ENCODE measurements around the gene ZNF548. TPM values are rescaled to one million over a fixed set of nuclear protein-coding genes. Genes with fewer than 3 reads are reported as not detected.

The ZNF548 gene
- total and polyA plus RNA-seq, 8 donors, result 2.6 to 48.5 (median 8.9) TPM

DNA sequence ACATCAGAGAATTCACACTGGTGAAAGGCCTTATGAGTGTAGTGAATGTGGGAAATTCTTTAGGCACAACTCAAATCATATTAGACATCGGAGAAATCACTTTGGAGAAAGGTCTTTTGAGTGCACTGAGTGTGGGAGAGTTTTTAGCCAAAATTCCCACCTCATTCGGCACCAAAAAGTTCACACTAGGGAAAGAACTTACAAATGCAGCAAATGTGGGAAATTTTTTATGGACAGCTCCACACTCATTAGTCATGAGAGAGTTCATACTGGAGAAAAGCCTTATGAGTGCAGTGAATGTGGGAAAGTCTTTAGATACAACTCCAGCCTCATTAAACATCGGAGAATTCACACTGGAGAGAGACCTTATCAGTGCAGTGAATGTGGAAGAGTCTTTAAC is 31.4 kb downstream of the ZNF548 start:
- Histone ChIP-seq H3K27ac (no peak overlapping the region), H3K27me3 (no peaks in the 10 kb centered on the region), H3K9me3 (peaks cover 30 to 99% (median 91%) of the 10 kb centered on the region in 4 donors), H3K4me1 (no peaks in the 10 kb centered on the region), H3K36me3 (peaks cover 41 to 75% (median 66%) of the 10 kb centered on the region in 4 donors), H3K4me3 (no peak overlapping the region)
- 95 to 100% (median 99%) methylated on average over 3 of the region's 3 CpGs for WGBS, 5 donors
- intact Hi-C loops (cut with DNase I; ENCODE audit: low total_unique reads), result no loop called here
- DNase-seq, result no peak
- TF ChIP-seq EP300 (IDR thresholded peaks at IDR 0.05) (no peak), POLR2AphosphoS5 (IDR thresholded peaks at IDR 0.05) (no peak), POLR2A (IDR thresholded peaks at IDR 0.05) (no peak), CTCF (IDR thresholded peaks at IDR 0.05) (no peak)

- 23 to 35% (median 25%) methylated on average over 15 of the region's 15 CpGs for WGBS, 5 donors
- peak in 1 of 2 donors; percentile 15 for DNase-seq
- peak overlapping the region; percentile 76 to 99 (median 86) for H3K4me3 ChIP-seq
- TF ChIP-seq POLR2AphosphoS5 (IDR thresholded peaks at IDR 0.05), result no peak
- no peak for TF ChIP-seq EP300 (IDR thresholded peaks at IDR 0.05)
- TF ChIP-seq CTCF (IDR thresholded peaks at IDR 0.05), result no peak
- TF ChIP-seq POLR2A (IDR thresholded peaks at IDR 0.05), result no peak
- H3K27me3 ChIP-seq, result no peaks in the 10 kb centered on the region
- intact Hi-C loops (cut with DNase I; ENCODE audit: low total_unique reads), result no loop called here
- peaks cover 0 to 22% (median 6%) of the 10 kb centered on the region in 4 donors for H3K9me3 ChIP-seq
- H3K36me3 ChIP-seq, result peaks cover 0 to 21% (median 18%) of the 10 kb centered on the region in 4 donors
- H3K4me1 ChIP-seq, result peaks cover 7 to 26% (median 23%) of the 10 kb centered on the region in 4 donors
- H3K27ac ChIP-seq, result peak overlapping the region in 4 of 5 donors; percentile 65 to 83 (median 78)
Measured at GRCh38 chr19:57434386-57435061, 44.9 kb downstream of the ZNF548 start.

DNA sequence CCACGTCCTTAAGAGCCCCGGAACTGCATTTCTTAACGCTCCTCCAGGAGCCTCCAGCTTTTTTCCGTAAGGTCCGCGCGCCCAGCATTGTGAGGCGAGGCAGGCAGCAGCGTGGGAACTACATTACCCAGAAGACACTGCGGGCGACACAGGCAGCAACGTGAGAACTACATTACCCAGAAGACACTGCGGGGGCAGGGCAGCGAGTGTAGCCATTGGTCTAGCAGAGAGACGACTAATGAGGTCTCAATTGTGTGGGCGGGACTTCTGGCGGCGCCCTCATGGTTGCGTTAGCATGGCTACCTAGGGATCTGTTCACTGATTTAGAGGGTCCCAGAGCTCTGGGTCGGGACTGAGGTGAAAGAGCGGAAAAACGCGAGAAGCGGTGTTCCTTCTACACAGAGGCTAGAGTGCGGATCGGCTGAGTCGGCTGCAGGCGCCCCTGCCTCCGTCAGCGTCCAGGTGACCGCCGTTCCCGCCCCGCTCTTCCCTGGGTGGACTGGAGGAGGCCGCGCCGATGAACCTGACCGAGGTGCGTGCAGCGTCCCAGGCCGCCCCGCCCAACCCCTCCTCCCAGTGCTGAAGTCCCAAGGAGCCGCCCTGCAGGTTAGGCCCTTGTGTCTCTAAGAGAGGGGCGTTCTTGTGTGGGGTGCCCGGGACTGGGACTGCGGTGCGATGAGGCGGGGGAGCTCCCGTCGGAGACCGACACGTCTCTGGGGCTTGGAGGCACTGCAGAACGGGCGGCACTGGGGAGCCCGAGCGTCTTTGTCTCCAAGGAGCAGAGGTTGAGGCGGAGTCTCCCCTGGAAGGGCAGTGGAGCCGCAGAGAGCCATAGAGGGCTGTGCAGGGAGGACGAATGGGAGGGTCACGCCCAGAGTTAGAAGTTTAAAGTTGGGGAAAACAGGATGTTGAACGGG is 45.7 kb downstream of the ZNF548 start, which contains the start of gene ZNF749:
TSS of gene ZNF749 (plus strand) at position 264 of the 917 bp plus-strand sequence. CDS start at position 518, 254 bp downstream.
- 0% methylated on average over 45 to 61 of the region's 61 CpGs for WGBS, 5 donors
- Histone ChIP-seq H3K4me1 (peaks cover 7 to 26% (median 23%) of the 10 kb centered on the region in 4 donors), H3K27me3 (no peaks in the 10 kb centered on the region), H3K36me3 (peaks cover 0 to 29% (median 20%) of the 10 kb centered on the region in 4 donors), H3K4me3 (peak within 1 kb of the TSS; percentile 76 to 99 (median 86)), H3K9me3 (peaks cover 0 to 29% (median 10%) of the 10 kb centered on the region in 4 donors), H3K27ac (peak within 1 kb of the TSS; percentile 65 to 83 (median 75))
- intact Hi-C loops (cut with DNase I; ENCODE audit: low total_unique reads), result no loop called here
- TF ChIP-seq POLR2AphosphoS5 (IDR thresholded peaks at IDR 0.05) (peak; percentile 10 to 83 (median 81)), EP300 (IDR thresholded peaks at IDR 0.05) (no peak)
- peak; percentile 98 to 100 for DNase-seq

- H3K4me3 ChIP-seq, result peak overlapping the region in 3 of 4 donors; percentile 76 to 99 (median 85)
- H3K4me1 ChIP-seq, result peaks cover 7 to 26% (median 23%) of the 10 kb centered on the region in 4 donors
- H3K27me3 ChIP-seq, result no peaks in the 10 kb centered on the region
- H3K27ac ChIP-seq, result no peak overlapping the region
- WGBS, 5 donors, result 42 to 79% (median 64%) methylated on average over 1 of the region's 1 CpG
- H3K9me3 ChIP-seq, result peaks cover 0 to 40% (median 21%) of the 10 kb centered on the region in 4 donors
- intact Hi-C loops (cut with DNase I; ENCODE audit: low total_unique reads), result no loop called here
- TF ChIP-seq CTCF (IDR thresholded peaks at IDR 0.05), result no peak
- TF ChIP-seq POLR2AphosphoS5 (IDR thresholded peaks at IDR 0.05), result no peak
- no peak for TF ChIP-seq EP300 (IDR thresholded peaks at IDR 0.05)
- no peak for TF ChIP-seq POLR2A (IDR thresholded peaks at IDR 0.05)
- H3K36me3 ChIP-seq, result peaks cover 0 to 38% (median 22%) of the 10 kb centered on the region in 4 donors
- peak in 1 of 2 donors; percentile 7 for DNase-seq
Measured at GRCh38 chr19:57436417-57436816, 46.8 kb downstream of the ZNF548 start.

Data from stomach (tissue), 9 donors.